Measurements from ENCODE around the gene TBX21.
A peak's percentile ranks its signal among the peaks of the same experiment; 100 is the strongest.

Gene TBX21

DNA sequence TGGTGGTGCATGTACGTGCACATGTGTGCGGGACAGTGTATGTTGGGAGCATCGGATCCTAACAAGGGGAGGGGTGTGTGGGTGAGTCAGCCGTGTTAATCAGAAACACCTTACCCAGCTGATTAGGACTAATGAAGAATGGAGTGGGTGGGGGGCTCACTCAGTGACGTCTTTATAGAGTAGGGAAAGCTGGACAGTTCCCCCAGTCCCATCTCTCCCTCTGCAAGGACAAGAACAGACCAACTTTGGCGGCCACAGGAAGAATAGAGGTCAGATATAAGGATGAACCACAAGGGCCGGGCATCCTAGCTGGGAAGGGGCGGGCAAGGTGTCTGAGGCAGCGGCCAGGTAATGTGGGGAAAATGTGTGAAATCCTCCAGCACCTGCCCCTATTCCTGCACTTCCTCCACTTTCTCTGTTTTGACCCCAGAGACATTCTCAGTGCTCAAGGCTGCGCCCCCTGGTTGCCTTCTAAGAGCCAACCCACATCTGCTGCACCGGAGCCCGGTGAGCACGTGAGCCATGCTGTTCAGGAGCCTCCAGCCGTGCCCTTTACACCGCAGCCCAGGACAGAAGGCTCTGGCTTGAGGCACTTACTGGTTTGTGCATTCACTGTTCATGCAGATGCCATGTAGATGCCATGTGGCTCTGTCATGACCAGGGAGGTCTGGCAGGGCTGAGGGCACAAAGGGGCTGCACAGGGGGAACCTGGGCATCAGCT, 18.9 kb upstream of the TBX21 start:
- Mint-ChIP-seq H3K9me3 (no peaks in the 10 kb centered on the region), H3K4me3 (no peak overlapping the region), H3K4me1 (peaks cover 69% of the 10 kb centered on the region), H3K27ac (no peak overlapping the region), H3K36me3 (no peaks in the 10 kb centered on the region), H3K27me3 (peaks cover 42% of the 10 kb centered on the region)
- DNase-seq: no peak
- CTCF ChIA-PET: interaction anchor here (6.8 kb wide), 1 partner anchor 14 kb away, joined by 83 read pairs; no protein-coding TSS in a partner anchor

DNA sequence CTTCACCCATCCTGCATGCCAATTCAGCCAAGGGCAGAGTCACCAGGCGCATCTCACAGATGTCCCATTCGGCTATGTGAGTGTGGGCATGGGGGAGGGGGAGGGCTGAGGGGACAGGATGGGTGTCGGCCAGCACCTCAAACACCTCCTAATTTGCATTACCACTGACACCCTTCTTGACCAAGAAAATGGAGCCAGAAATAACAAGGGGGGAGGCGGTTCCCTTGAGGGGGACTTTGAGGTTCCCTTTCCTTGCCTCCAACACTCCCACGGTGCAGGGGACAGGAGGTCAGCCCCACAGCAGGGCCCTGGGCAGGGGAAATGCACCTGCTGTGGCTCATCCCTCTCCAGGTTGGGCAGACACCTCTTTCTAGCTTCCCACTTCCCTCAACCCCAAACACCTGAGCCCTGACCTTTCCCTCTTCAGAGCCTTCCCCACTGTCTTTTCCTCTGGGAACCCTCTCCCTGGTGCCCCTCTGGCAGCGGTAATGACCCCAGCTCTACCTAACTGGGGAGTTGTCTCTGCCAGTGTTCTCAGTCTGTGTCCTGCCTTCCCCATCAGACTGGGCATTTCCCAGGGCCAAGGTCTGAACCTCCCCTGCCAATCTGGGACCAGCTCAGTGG, 18.2 kb upstream of the TBX21 start:
- Mint-ChIP-seq H3K9me3 (no peaks in the 10 kb centered on the region), H3K36me3 (no peaks in the 10 kb centered on the region), H3K27me3 (peaks cover 45% of the 10 kb centered on the region), H3K4me1 (peaks cover 72% of the 10 kb centered on the region), H3K4me3 (no peak overlapping the region), H3K27ac (peak overlapping the region; percentile 60)
- CTCF ChIA-PET: interaction anchor here (1.1 to 6.8 kb wide), 2 partner anchors 15 kb away, joined by 3 to 83 read pairs; no protein-coding TSS in a partner anchor
- DNase-seq: peak; percentile 52

GRCh38 chr17:47715669-47716325, 17.2 kb upstream of the TBX21 start:
- Mint-ChIP-seq H3K4me1 (peaks cover 80% of the 10 kb centered on the region), H3K4me3 (no peak overlapping the region), H3K9me3 (no peaks in the 10 kb centered on the region), H3K27me3 (peaks cover 45% of the 10 kb centered on the region), H3K36me3 (no peaks in the 10 kb centered on the region), H3K27ac (no peak overlapping the region)
- CTCF ChIA-PET: interaction anchor here (1.1 to 6.8 kb wide), 3 partner anchors 9 to 16 kb away, joined by 3 to 83 read pairs (median 24); no protein-coding TSS in a partner anchor
- DNase-seq: no peak

DNA sequence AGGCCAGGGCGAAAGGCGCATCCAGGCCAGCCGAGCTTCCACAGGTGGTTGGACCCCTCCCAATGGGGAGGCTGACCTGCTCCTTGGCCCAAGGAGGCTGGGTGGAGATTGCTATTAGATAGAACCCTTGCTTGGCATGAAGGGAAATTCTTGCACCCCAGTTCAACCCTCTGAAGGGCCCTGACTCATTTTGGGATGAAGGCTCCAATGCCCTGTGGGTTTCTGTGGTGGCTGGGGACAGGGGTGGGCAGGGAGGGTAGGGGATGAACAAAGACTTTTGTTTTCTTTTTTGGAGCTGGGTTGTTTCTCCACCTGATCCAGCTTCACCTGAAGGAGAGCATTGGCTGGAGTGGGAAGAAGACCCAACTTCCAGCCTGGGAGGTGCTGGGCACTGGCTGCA, 16.7 kb upstream of the TBX21 start:
- CTCF ChIA-PET: interaction anchor here (3.0 to 6.8 kb wide), 4 partner anchors 9 to 17 kb away, joined by 11 to 83 read pairs (median 23); partner anchors contain the start of gene TBX21
- H3K36me3 Mint-ChIP-seq: no peaks in the 10 kb centered on the region
- DNase-seq: no peak
- H3K27ac Mint-ChIP-seq: no peak overlapping the region
- H3K4me3 Mint-ChIP-seq: no peak overlapping the region
- H3K27me3 Mint-ChIP-seq: peaks cover 47% of the 10 kb centered on the region
- H3K4me1 Mint-ChIP-seq: peaks cover 86% of the 10 kb centered on the region
- H3K9me3 Mint-ChIP-seq: no peaks in the 10 kb centered on the region

GRCh38 chr17:47717261-47717697, 15.8 kb upstream of the TBX21 start:
- H3K4me3 Mint-ChIP-seq: no peak overlapping the region
- DNase-seq: peak; percentile 51
- no peaks in the 10 kb centered on the region for H3K9me3 Mint-ChIP-seq
- peak overlapping the region; percentile 40 for H3K27ac Mint-ChIP-seq
- no peaks in the 10 kb centered on the region for H3K36me3 Mint-ChIP-seq
- CTCF ChIA-PET: interaction anchor here (2.0 to 6.8 kb wide), 6 partner anchors 10 to 18 kb away, joined by 6 to 83 read pairs (median 16); partner anchors contain the start of gene TBX21
- H3K27me3 Mint-ChIP-seq: peaks cover 47% of the 10 kb centered on the region
- H3K4me1 Mint-ChIP-seq: peaks cover 86% of the 10 kb centered on the region

- DNase-seq: no peak
- H3K27ac Mint-ChIP-seq: peak overlapping the region; percentile 63
- CTCF ChIA-PET: interaction anchor here (0.8 to 6.8 kb wide), 8 partner anchors 8 to 27 kb away, joined by 3 to 83 read pairs (median 8); partner anchors contain the start of gene TBX21
- no peak overlapping the region for H3K4me3 Mint-ChIP-seq
- no peaks in the 10 kb centered on the region for H3K36me3 Mint-ChIP-seq
- H3K4me1 Mint-ChIP-seq: peaks cover 86% of the 10 kb centered on the region
- H3K9me3 Mint-ChIP-seq: no peaks in the 10 kb centered on the region
- peaks cover 39% of the 10 kb centered on the region for H3K27me3 Mint-ChIP-seq
These were observed 14.9 kb upstream of the TBX21 start for GRCh38 chr17:47717979-47718621.

DNA sequence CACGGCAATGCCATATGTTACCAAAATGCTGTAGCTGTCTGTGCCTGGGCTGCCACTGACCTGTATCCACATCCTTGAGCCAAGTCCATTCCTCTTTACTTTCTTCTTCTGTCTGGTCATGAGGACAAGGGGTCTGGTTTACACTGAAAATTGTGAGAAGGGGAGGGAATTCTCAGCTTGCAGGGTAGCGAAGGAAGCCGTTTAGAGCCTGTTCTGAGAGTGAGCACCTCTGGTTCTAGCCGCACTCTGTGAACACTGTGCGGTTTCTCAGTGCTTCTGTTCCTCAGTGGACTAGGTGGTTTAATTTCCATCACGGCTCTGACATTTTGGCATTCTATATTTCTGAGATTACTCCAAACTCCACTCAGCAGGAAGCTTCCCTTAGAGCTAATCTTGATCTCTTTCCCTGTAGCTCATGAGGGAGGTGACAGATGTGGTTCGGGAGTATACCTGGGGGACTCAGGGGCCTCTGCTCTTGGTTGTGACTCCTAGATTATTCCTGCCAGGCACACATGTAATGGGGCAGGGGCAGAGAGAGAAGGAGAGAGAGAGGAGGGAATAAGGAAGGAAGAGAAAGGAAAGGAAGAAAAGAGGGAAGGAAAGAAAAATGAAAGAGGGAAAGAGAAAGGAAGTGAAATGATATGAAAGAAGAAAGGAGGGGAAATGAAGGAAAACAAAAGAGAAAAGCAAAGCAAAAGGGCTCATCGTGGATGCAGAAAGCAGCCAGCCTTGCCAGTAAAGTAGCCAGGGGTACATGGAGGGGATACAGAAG, 14.2 kb upstream of the TBX21 start:
- Mint-ChIP-seq H3K4me1 (peaks cover 86% of the 10 kb centered on the region), H3K9me3 (no peaks in the 10 kb centered on the region), H3K4me3 (peak overlapping the region; percentile 22), H3K36me3 (no peaks in the 10 kb centered on the region), H3K27me3 (peaks cover 31% of the 10 kb centered on the region), H3K27ac (peak overlapping the region; percentile 75)
- no peak for DNase-seq
- CTCF ChIA-PET: interaction anchor here (0.8 to 6.8 kb wide), 8 partner anchors 9 to 28 kb away, joined by 3 to 83 read pairs (median 8); partner anchors contain the start of gene TBX21

GRCh38 chr17:47719411-47720152, 13.5 kb upstream of the TBX21 start:
- peak; percentile 77 for DNase-seq
- CTCF ChIA-PET: interaction anchor here (2.0 to 6.8 kb wide), 4 partner anchors 10 to 20 kb away, joined by 6 to 83 read pairs (median 16); partner anchors contain the start of gene TBX21
- Mint-ChIP-seq H3K27ac (peak overlapping the region; percentile 75), H3K27me3 (peaks cover 26% of the 10 kb centered on the region), H3K4me1 (peaks cover 80% of the 10 kb centered on the region), H3K36me3 (no peaks in the 10 kb centered on the region), H3K4me3 (no peak overlapping the region), H3K9me3 (no peaks in the 10 kb centered on the region)

DNA sequence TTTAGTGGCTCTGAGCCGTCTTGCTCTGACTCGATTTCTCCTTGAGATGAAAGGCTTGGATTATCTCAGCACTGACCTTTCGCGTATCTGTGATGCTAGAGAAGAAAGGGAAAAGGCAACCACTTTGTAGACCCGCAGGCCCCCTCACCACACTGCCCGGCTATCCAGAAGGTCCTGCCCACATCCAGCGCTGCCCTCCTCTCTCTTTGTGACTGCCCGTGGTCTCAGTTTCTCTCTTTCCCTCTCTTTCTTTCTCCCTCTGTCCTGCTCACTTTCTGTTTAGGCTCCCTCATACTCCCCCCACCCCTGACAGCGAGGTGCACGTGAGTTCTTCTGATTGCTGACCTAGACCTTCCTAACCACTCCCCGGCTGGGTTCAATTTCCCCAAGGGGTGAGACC, 12.8 kb upstream of the TBX21 start:
- CTCF ChIA-PET: interaction anchor here (4.1 to 6.8 kb wide), 2 partner anchors 12 to 20 kb away, joined by 22 to 83 read pairs; partner anchors contain the start of gene TBX21
- Mint-ChIP-seq H3K4me3 (no peak overlapping the region), H3K9me3 (no peaks in the 10 kb centered on the region), H3K27ac (peak overlapping the region; percentile 74), H3K27me3 (peaks cover 23% of the 10 kb centered on the region), H3K4me1 (peaks cover 80% of the 10 kb centered on the region), H3K36me3 (no peaks in the 10 kb centered on the region)
- no peak for DNase-seq

GRCh38 chr17:47720754-47721533, 12.1 kb upstream of the TBX21 start:
- Mint-ChIP-seq H3K4me3 (no peak overlapping the region), H3K4me1 (peaks cover 80% of the 10 kb centered on the region), H3K9me3 (no peaks in the 10 kb centered on the region), H3K27me3 (peaks cover 17% of the 10 kb centered on the region), H3K36me3 (no peaks in the 10 kb centered on the region), H3K27ac (peak overlapping the region; percentile 26)
- peak; percentile 86 for DNase-seq
- CTCF ChIA-PET: interaction anchor here (1.0 to 1.7 kb wide), 2 partner anchors 12 to 22 kb away, joined by 3 to 7 read pairs; partner anchors contain the start of gene TBX21

DNA sequence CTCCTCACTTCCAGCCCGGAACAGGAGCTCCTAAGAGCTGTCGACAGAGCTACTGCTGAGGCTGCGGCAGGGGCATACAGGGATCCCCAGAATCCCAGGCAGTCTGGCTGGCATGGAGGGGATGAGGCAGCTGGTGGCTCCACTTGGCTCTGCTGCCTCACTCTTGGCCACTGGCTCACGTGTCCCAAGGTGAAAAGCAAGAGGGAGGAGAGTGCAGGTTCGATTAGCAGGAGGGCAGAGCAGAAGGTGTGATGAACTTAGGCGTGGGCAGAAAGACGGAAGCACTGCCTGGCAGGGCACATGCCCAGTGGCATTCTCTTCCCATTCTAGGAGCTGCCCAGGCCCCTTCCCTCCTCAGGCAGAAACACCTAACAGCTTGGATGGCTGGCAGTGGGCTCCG, 11.3 kb upstream of the TBX21 start:
- no peak for DNase-seq
- H3K36me3 Mint-ChIP-seq: no peaks in the 10 kb centered on the region

DNA sequence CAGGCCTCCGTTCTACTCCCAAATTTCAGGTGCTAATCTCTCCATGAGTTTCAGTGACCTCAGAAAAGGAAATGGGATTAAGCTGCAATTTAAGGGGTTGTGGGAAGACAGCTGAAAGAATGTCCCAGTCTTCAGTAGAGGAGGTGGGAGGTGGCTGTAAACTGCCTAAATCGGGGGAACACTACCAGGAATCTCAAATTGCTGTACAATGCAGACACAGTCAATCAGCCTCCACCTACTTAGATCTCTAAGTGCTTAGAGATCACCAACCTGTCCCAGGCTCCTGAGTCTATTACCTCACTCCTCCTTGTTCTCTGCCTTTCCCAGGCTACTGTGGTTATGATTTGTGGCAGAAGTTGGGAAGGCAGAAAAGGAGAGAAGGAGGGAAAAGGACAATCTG, 8.3 kb upstream of the TBX21 start:
- Mint-ChIP-seq H3K27ac (no peak overlapping the region), H3K9me3 (no peaks in the 10 kb centered on the region), H3K27me3 (peaks cover 7% of the 10 kb centered on the region), H3K36me3 (no peaks in the 10 kb centered on the region), H3K4me1 (peaks cover 76% of the 10 kb centered on the region), H3K4me3 (no peak overlapping the region)
- DNase-seq: no peak
- CTCF ChIA-PET: interaction anchor here (0.9 to 2.0 kb wide), 2 partner anchors 16 to 25 kb away, joined by 3 to 11 read pairs; no protein-coding TSS in a partner anchor

More for the DNA sequence above, 11.3 kb upstream of the TBX21 start:
- Mint-ChIP-seq H3K4me1 (peaks cover 81% of the 10 kb centered on the region), H3K4me3 (peak overlapping the region; percentile 45), H3K9me3 (no peaks in the 10 kb centered on the region), H3K27ac (peak overlapping the region; percentile 54), H3K27me3 (peaks cover 15% of the 10 kb centered on the region)
- CTCF ChIA-PET: interaction anchor here (0.8 to 1.7 kb wide), 3 partner anchors 11 to 24 kb away, joined by 3 to 7 read pairs (median 4); partner anchors contain the start of gene TBX21

Measured in activated naive CD4-positive, alpha-beta T cell treated with anti-CD3 and anti-CD28 coated beads, Interleukin-2, amount 10 ng/mL, durations not matched to agents 7 days and 5 days (primary cell).